ENCODE measurements around the gene SLAMF7. TPM values are rescaled to one million over a fixed set of nuclear protein-coding genes. Genes with fewer than 3 reads are reported as not detected.

SLAMF7 gene
- total and polyA plus RNA-seq, 3 donors from 2014 or later: 0.68 to 5.1 TPM; not detected in 1

- Histone ChIP-seq H3K27me3 (no peaks in the 10 kb centered on the region), H3K4me1 (peaks cover 4% of the 10 kb centered on the region), H3K9me3 (no peaks in the 10 kb centered on the region), H3K27ac (no peak overlapping the region), H3K36me3 (ENCODE audit: low read depth, missing control alignments) (no peaks in the 10 kb centered on the region), H3K4me3 (no peak overlapping the region)
- intact Hi-C loops (cut with DNase I; ENCODE audit: low total_unique reads): no loop called here
- no peak for DNase-seq
- TF ChIP-seq CTCF (IDR thresholded peaks at IDR 0.05) (no peak), POLR2A (IDR thresholded peaks at IDR 0.05) (no peak)
These were observed 8.7 kb downstream of the SLAMF7 start for GRCh38 chr1:160747717-160748116.

DNA sequence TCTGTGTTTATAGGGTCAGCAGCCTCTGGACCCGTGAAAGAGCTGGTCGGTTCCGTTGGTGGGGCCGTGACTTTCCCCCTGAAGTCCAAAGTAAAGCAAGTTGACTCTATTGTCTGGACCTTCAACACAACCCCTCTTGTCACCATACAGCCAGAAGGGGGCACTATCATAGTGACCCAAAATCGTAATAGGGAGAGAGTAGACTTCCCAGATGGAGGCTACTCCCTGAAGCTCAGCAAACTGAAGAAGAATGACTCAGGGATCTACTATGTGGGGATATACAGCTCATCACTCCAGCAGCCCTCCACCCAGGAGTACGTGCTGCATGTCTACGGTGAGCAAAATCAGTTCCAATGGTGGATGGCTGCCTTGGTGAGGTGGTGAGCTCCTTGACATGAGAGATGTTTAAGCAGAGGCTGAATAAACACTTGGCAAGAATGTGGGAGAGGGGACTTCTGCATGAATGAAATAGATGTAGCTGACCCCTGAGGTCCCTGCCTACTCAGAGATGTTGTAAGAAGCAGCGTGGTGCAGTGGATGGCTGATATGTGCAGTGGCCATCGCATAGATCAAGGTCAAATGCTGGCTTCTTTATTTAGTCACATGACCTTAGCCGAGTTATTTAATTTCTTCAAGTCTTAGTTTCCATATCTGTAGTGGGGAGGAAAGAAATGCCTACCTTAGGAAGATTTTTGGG, 9.3 kb downstream of the SLAMF7 start:
- Histone ChIP-seq H3K4me1 (peaks cover 8% of the 10 kb centered on the region), H3K27me3 (no peaks in the 10 kb centered on the region), H3K4me3 (no peak overlapping the region), H3K9me3 (no peaks in the 10 kb centered on the region), H3K27ac (no peak overlapping the region), H3K36me3 (ENCODE audit: low read depth, missing control alignments) (no peaks in the 10 kb centered on the region)
- 75 to 79% methylated on average over 9 to 10 of the region's 10 CpGs for WGBS, 2 donors
- TF ChIP-seq POLR2A (IDR thresholded peaks at IDR 0.05) (no peak), CTCF (IDR thresholded peaks at IDR 0.05) (no peak)
- no peak for DNase-seq
- intact Hi-C loops (cut with DNase I; ENCODE audit: low total_unique reads): no loop called here

- no peaks in the 10 kb centered on the region for H3K36me3 ChIP-seq (ENCODE audit: low read depth, missing control alignments)
- DNase-seq: no peak
- 75 to 95% methylated on average over 1 of the region's 1 CpG for WGBS, 2 donors
These were observed 9.8 kb downstream of the SLAMF7 start for GRCh38 chr1:160748878-160749269.

DNA sequence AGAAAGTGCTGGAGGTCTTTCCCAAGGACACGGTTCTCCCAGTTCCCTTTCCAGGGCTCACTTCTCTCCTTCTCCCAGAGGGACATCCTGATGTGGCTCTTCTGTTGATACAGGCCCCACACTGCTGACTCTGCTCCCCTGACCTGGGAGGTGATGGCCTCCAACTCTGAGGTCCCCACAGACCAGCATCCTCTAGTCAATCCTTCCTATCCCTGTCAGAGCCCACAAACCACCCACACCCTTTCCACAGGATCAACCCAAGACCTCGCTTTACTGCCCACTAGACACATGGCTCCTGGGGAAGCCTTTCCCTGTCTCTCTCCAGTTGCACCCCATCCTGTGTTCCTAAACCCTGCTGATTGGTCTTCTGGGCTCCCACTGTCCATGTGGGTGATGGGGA, 11.6 kb downstream of the SLAMF7 start:
- DNase-seq: no peak
- Histone ChIP-seq H3K4me1 (peaks cover 8% of the 10 kb centered on the region), H3K27ac (no peak overlapping the region), H3K4me3 (no peak overlapping the region), H3K9me3 (no peaks in the 10 kb centered on the region), H3K36me3 (ENCODE audit: low read depth, missing control alignments) (no peaks in the 10 kb centered on the region), H3K27me3 (no peaks in the 10 kb centered on the region)
- intact Hi-C loops (cut with DNase I; ENCODE audit: low total_unique reads): no loop called here
- TF ChIP-seq CTCF (IDR thresholded peaks at IDR 0.05) (no peak), POLR2A (IDR thresholded peaks at IDR 0.05) (no peak)
- 94% methylated on average over 2 of the region's 2 CpGs for WGBS, 2 donors

More at GRCh38 chr1:160748878-160749269, 9.8 kb downstream of the SLAMF7 start:
- no peak overlapping the region for H3K4me3 ChIP-seq
- no peak overlapping the region for H3K27ac ChIP-seq
- no peaks in the 10 kb centered on the region for H3K9me3 ChIP-seq
- H3K4me1 ChIP-seq: peaks cover 8% of the 10 kb centered on the region
- TF ChIP-seq CTCF (IDR thresholded peaks at IDR 0.05) (no peak), POLR2A (IDR thresholded peaks at IDR 0.05) (no peak)
- intact Hi-C loops (cut with DNase I; ENCODE audit: low total_unique reads): no loop called here
- H3K27me3 ChIP-seq: no peaks in the 10 kb centered on the region

GRCh38 chr1:160752406-160752805, 13.4 kb downstream of the SLAMF7 start:
- H3K4me1 ChIP-seq: peaks cover 8% of the 10 kb centered on the region
- no peak overlapping the region for H3K4me3 ChIP-seq
- no peaks in the 10 kb centered on the region for H3K36me3 ChIP-seq (ENCODE audit: low read depth, missing control alignments)
- DNase-seq: no peak
- no peak overlapping the region for H3K27ac ChIP-seq
- 78 to 80% methylated on average over 3 of the region's 3 CpGs for WGBS, 2 donors
- no peak for TF ChIP-seq POLR2A (IDR thresholded peaks at IDR 0.05)
- TF ChIP-seq CTCF (IDR thresholded peaks at IDR 0.05): no peak
- intact Hi-C loops (cut with DNase I; ENCODE audit: low total_unique reads): no loop called here
- H3K9me3 ChIP-seq: no peaks in the 10 kb centered on the region
- H3K27me3 ChIP-seq: no peaks in the 10 kb centered on the region
